GM12872 (cell line): ENCODE data around the gene SLC19A2.

Experiments used
- TF ChIP-seq, protein P1 (sequence below): IDR thresholded peaks from 3 replicates; pipeline ENCODE4 v1.5.1; 2011; ENCODE audit warnings: low read depth, mild to moderate bottlenecking, low read length, moderate library complexity; ENCODE audit not compliant: insufficient read depth

Gene SLC19A2

GRCh38 chr1:169465281-169465680 lies 20.5 kb downstream of the SLC19A2 start:
- TF ChIP-seq, protein P1, sequence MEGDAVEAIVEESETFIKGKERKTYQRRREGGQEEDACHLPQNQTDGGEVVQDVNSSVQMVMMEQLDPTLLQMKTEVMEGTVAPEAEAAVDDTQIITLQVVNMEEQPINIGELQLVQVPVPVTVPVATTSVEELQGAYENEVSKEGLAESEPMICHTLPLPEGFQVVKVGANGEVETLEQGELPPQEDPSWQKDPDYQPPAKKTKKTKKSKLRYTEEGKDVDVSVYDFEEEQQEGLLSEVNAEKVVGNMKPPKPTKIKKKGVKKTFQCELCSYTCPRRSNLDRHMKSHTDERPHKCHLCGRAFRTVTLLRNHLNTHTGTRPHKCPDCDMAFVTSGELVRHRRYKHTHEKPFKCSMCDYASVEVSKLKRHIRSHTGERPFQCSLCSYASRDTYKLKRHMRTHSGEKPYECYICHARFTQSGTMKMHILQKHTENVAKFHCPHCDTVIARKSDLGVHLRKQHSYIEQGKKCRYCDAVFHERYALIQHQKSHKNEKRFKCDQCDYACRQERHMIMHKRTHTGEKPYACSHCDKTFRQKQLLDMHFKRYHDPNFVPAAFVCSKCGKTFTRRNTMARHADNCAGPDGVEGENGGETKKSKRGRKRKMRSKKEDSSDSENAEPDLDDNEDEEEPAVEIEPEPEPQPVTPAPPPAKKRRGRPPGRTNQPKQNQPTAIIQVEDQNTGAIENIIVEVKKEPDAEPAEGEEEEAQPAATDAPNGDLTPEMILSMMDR, result no peak

GRCh38 chr1:169462385-169462784 lies 23.4 kb downstream of the SLC19A2 start:
- TF ChIP-seq, protein P1, result no peak

GRCh38 chr1:169461390-169462000 lies 24.2 kb downstream of the SLC19A2 start:
- TF ChIP-seq, protein P1, result no peak

GRCh38 chr1:169460191-169460833 lies 25.4 kb downstream of the SLC19A2 start:
- TF ChIP-seq, protein P1, result no peak

DNA sequence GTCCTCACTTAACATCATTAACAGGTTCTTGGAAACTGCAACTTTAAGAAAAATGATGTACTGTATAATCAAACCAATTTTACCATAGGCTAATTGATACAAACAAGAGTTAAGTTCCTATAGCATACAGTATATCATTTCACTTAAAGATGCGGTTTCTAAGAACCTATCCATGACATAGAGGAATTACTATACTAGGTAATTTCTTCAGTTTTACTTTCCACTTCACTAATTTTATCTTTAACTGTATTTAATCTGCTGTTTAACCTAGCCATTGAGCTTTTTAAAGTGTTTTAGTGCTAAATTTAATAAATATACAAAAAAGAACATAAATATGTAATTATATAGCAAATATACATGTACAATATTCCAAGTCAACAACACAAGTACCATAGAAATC lies 28.3 kb downstream of the SLC19A2 start:
- TF ChIP-seq, protein P1, result no peak

GRCh38 chr1:169456029-169456428 lies 29.7 kb downstream of the SLC19A2 start:
- TF ChIP-seq, protein P1, result no peak

DNA sequence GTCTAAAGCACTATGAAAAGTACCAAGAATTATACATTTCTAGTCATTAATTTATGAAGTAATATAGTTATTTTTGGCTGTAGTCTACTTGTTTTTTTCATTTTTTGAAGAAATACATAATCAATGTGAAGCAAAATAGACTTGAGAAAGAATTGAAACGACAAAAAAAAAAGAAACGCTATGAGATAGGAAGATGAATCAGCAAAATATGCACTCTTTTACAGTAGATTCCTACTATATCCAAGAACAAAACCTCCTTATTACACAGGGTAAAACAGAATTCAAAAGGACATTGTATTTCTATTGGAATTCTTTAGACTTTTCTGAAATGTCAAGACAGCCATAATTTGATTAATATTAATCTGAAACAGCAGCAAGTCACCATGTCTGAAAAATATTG lies 32.8 kb downstream of the SLC19A2 start:
- TF ChIP-seq, protein P1, result no peak
